CD14-positive monocyte (primary cell): ENCODE data around the gene CACNA1G. TPM values are rescaled to one million over a fixed set of nuclear protein-coding genes. Genes with fewer than 3 reads are reported as not detected.

ENCODE experiments used
- DNase-seq, 3 donors: peaks; one replicate each; pipeline ENCODE4 v3.0.0-alpha.2; 2011 to 2022
- H2AFZ ChIP-seq: 2 replicates; pipeline ENCODE4 v1.6.0; 2012; ENCODE audit warnings: mild to moderate bottlenecking, low read depth, low read length, inconsistent platforms; ENCODE audit not compliant: insufficient read depth, poor library complexity, severe bottlenecking
- H3K27ac ChIP-seq, 2 donors: 1 replicate in 1 of 2; 2 replicates in 1 of 2; pipeline ENCODE4 v1.5.1; 2012 to 2013; ENCODE audit warnings: low read length in 2 of 2, control low read depth in 1 of 2, inconsistent platforms in 1 of 2, low read depth in 1 of 2, mild to moderate bottlenecking in 1 of 2
- H3K27me3 ChIP-seq, 2 donors: one replicate each; pipeline versions ENCODE4 v1.6.0 to v1.6.1; 2011 to 2013; ENCODE audit warnings: low read length in 2 of 2; ENCODE audit not compliant: control insufficient read depth in 2 of 2, insufficient read depth in 2 of 2
- H3K36me3 ChIP-seq, 2 donors: replicated peaks in 1 of 2; 1 replicate in 1 of 2; 2 replicates in 1 of 2; pipeline versions ENCODE4 v1.5.1 to v1.6.1; 2012 to 2013; ENCODE audit warnings: low read length in 2 of 2, control low read depth in 1 of 2, inconsistent platforms in 1 of 2, mild to moderate bottlenecking in 1 of 2; ENCODE audit not compliant: insufficient read depth in 2 of 2, control insufficient read depth in 1 of 2
- H3K4me1 ChIP-seq, 2 donors: 1 replicate in 1 of 2; 2 replicates in 1 of 2; pipeline versions ENCODE4 v1.5.1 to v1.6.1; 2012 to 2013; ENCODE audit warnings: low read length in 2 of 2, control low read depth in 1 of 2, inconsistent platforms in 1 of 2, mild to moderate bottlenecking in 1 of 2, moderate library complexity in 1 of 2; ENCODE audit not compliant: insufficient read depth in 2 of 2, control insufficient read depth in 1 of 2
- H3K4me2 ChIP-seq: replicated peaks from 2 replicates; pipeline ENCODE3; 2012; ENCODE audit warnings: low read length, moderate library complexity, mild to moderate bottlenecking; ENCODE audit not compliant: poor library complexity, severe bottlenecking; ENCODE audit errors: extremely low read depth
- H3K4me3 ChIP-seq, 3 experiments: fragments of 200-600 bp in 1 of 3; sonication (generic) in 1 of 3; replicated peaks in 1 of 3; 1 replicate in 2 of 3; 2 replicates in 1 of 3; pipeline ENCODE4 v1.5.1; 2011 to 2013; ENCODE audit warnings: low read length in 3 of 3, mild to moderate bottlenecking in 3 of 3, control low read depth in 2 of 3, low read depth in 2 of 3, inconsistent platforms in 1 of 3, moderate library complexity in 1 of 3
- H3K79me2 ChIP-seq: 2 replicates; pipeline ENCODE4 v1.6.0; 2012; ENCODE audit warnings: mild to moderate bottlenecking, control low read depth, inconsistent platforms, low read length, moderate library complexity; ENCODE audit not compliant: insufficient read depth
- H3K9ac ChIP-seq: 2 replicates; pipeline ENCODE4 v1.6.0; 2017; ENCODE audit warnings: low read length, mild to moderate bottlenecking; ENCODE audit not compliant: insufficient read depth, poor library complexity, severe bottlenecking
- H3K9me3 ChIP-seq, 2 donors: replicated peaks in 1 of 2; 1 replicate in 1 of 2; 2 replicates in 1 of 2; pipeline versions ENCODE4 v1.5.1 to v1.6.1; 2012 to 2013; ENCODE audit warnings: low read length in 2 of 2, control low read depth in 1 of 2; ENCODE audit not compliant: control insufficient read depth in 1 of 2, insufficient read depth in 1 of 2
- H4K20me1 ChIP-seq: 2 replicates; pipeline ENCODE4 v1.6.0; 2012; ENCODE audit warnings: mild to moderate bottlenecking, low read length, control low read depth, moderate library complexity; ENCODE audit not compliant: insufficient read depth
- H3K27ac Mint-ChIP-seq, 7 donors: one replicate each; pipeline ENCODE4 v1.8.0; 2020; ENCODE audit warnings: mild to moderate bottlenecking in 7 of 7, mixed read lengths in 7 of 7, moderate library complexity in 6 of 7, inconsistent platforms in 2 of 7
- H3K27me3 Mint-ChIP-seq, 3 donors: one replicate each; pipeline ENCODE4 v1.8.0; 2021 to 2022; ENCODE audit warnings: low read depth in 3 of 3, mild to moderate bottlenecking in 3 of 3, mixed read lengths in 3 of 3, moderate library complexity in 3 of 3, inconsistent platforms in 1 of 3
- H3K36me3 Mint-ChIP-seq, 2 donors: one replicate each; pipeline ENCODE4 v1.8.0; 2020; ENCODE audit warnings: mixed read lengths in 2 of 2, inconsistent platforms in 1 of 2, mild to moderate bottlenecking in 1 of 2
- H3K4me1 Mint-ChIP-seq: one replicate; pipeline ENCODE4 v1.8.0; 2020; ENCODE audit warnings: mild to moderate bottlenecking, mixed read lengths
- H3K4me3 Mint-ChIP-seq, 2 donors: one replicate each; pipeline ENCODE4 v1.8.0; 2020; ENCODE audit warnings: mild to moderate bottlenecking in 2 of 2, mixed read lengths in 2 of 2, moderate library complexity in 1 of 2
- H3K9me3 Mint-ChIP-seq, 7 donors: one replicate each; pipeline ENCODE4 v1.8.0; 2020 to 2022; ENCODE audit warnings: mixed read lengths in 7 of 7, mild to moderate bottlenecking in 6 of 7, moderate library complexity in 6 of 7, inconsistent platforms in 2 of 7
- CTCF ChIP-seq: fragments of 200-600 bp; IDR thresholded peaks from one replicate; pipeline ENCODE4 v1.8.0; 2022; ENCODE audit warnings: antibody characterized with exemption, mild to moderate bottlenecking
- WGBS: methylation state at CpG from one replicate; pipeline ENCODE4 v1.1.5; 2013; ENCODE audit warnings: missing lambda C conversion rate; ENCODE audit not compliant: insufficient coverage; 5-methylcytosine and 5-hydroxymethylcytosine counted together
- intact Hi-C, 2 donors: fragments of 100-400 bp; cut with micrococcal nuclease; formaldehyde crosslinking; loops; one replicate each; pipeline versions ENCODE4 v1.15.0 to v1.15.1; 2023
- polyA plus RNA-seq, 3 donors: library from polyadenylated mRNA; depleted of rRNA in 1 of 3; unstranded in 2 of 3; stranded (reverse) in 1 of 3; fragments of 300-500 nt in 2 of 3; fragments of >200 nt in 1 of 3; fragmentation: Illumina TruSeq in 2 of 3; gene quantifications; 1 replicate in 2 of 3; 2 replicates in 1 of 3; pipeline ENCODE4 v1.2.3, GENCODE V29; 2012 to 2021

CACNA1G gene
- polyA plus RNA-seq, 3 donors, result 0.03 TPM; not detected in 2

DNA sequence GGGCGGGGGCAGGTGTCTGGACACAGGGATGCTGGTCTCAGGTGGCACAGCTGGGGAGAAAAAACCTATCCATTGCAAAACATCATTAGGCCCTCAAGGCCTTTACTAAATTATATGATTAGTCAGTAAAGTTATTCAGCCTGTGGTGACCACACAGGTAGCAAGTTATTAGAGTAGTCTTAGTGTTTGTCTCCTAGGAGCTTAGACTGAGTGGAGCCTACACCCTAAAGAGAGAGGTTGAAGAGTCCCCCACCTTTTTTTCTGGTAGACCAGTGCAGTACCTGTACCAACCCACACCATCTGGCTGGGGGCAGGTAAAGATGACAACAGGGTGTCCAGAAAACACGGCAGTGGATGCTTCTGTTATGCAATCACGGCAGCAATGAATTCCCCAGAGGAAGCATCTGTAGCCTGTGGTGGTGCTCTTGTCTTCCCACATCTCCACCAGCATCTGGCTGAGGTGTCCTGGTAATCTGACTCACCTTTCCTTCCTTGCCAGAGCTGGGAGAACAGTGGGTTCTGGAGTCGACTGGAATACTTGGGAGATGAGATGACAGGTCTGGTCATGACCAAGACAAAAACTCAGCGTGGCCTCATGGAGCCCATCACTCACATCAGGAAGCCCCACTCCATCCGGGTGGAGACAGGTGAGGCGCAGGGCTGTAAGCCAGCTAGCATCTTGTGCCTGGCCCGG is 41.2 kb upstream of the CACNA1G start:
- H3K4me3 Mint-ChIP-seq, result no peak overlapping the region
- no peaks in the 10 kb centered on the region for H3K36me3 Mint-ChIP-seq
- Histone ChIP-seq H3K9ac (no peak overlapping the region), H3K9me3 (no peaks in the 10 kb centered on the region), H2AFZ (no peak overlapping the region), H3K4me1 (no peaks in the 10 kb centered on the region), H3K36me3 (no peaks in the 10 kb centered on the region), H3K27me3 (no peaks in the 10 kb centered on the region), H3K27ac (no peak overlapping the region), H3K79me2 (no peaks in the 10 kb centered on the region), H4K20me1 (no peaks in the 10 kb centered on the region), H3K4me3 (no peak overlapping the region), H3K4me2 (no peak overlapping the region)
- peaks cover 1 to 3% (median 2%) of the 10 kb centered on the region in 3 donors for H3K27me3 Mint-ChIP-seq
- H3K27ac Mint-ChIP-seq, result no peak overlapping the region
- H3K9me3 Mint-ChIP-seq, result no peaks in the 10 kb centered on the region
- no peak for DNase-seq
- intact Hi-C loops, result no loop called here
- 75% methylated on average over 4 of the region's 8 CpGs for WGBS
- H3K4me1 Mint-ChIP-seq, result peaks cover 6% of the 10 kb centered on the region
- TF ChIP-seq CTCF, result no peak

DNA sequence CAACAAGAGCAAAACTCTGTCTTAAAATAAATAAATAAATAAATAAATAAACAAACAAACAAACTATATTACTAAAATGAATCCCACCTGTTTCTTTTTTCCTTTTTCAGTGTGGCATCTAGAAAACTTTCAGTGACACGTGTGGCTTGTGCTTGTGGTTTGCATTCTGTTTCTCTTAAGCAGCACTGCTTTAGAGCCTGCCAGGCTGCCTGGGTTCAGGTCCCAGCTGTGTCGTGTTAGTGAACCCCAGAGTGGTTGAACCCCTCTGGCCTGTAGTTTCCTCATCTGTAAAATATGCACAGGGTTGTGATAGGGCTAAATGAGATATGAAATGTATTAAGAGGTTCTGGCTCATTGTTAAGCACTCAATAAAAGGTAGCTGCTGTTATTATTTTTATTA is 40.0 kb upstream of the CACNA1G start:
- Mint-ChIP-seq H3K36me3 (no peaks in the 10 kb centered on the region), H3K9me3 (no peaks in the 10 kb centered on the region), H3K4me1 (no peaks in the 10 kb centered on the region), H3K27ac (peak overlapping the region in 1 of 7 donors; percentile 46), H3K4me3 (no peak overlapping the region), H3K27me3 (peaks cover 1 to 3% (median 2%) of the 10 kb centered on the region in 3 donors)
- Histone ChIP-seq H3K27ac (no peak overlapping the region), H4K20me1 (no peaks in the 10 kb centered on the region), H2AFZ (no peak overlapping the region), H3K79me2 (no peaks in the 10 kb centered on the region), H3K9me3 (no peaks in the 10 kb centered on the region), H3K27me3 (no peaks in the 10 kb centered on the region), H3K36me3 (no peaks in the 10 kb centered on the region), H3K4me3 (no peak overlapping the region), H3K4me2 (no peak overlapping the region), H3K9ac (no peak overlapping the region), H3K4me1 (no peaks in the 10 kb centered on the region)
- 90% methylated on average over 2 of the region's 2 CpGs for WGBS
- DNase-seq, result no peak
- TF ChIP-seq CTCF, result no peak
- intact Hi-C loops, result no loop called here
